H1 (cell line): ENCODE data around the gene HOMER2. TPM values are rescaled to one million over a fixed set of nuclear protein-coding genes. Genes with fewer than 3 reads are reported as not detected.

Experiments used
- CTCF ChIA-PET: fragments of 300-600 bp; sonication (Branson Sonifier 250); formaldehyde crosslinking; loops from one replicate; lab custom pipeline; 2021; ENCODE audit not compliant: partially characterized antibody; lab: Charles Lee
- POLR2A ChIA-PET: fragments of 300-600 bp; sonication (Branson Sonifier 250); formaldehyde crosslinking; loops from one replicate; lab custom pipeline; 2021; ENCODE audit warnings: inconsistent platforms; ENCODE audit not compliant: partially characterized antibody; lab: Charles Lee
- DNase-seq, 2 experiments: peaks; one replicate each; pipeline versions ENCODE4 v3.0.0 to v3.0.0-alpha.2; 2010 to 2022; ENCODE audit warnings: low spot score in 2 of 2, low read depth in 1 of 2, mixed read lengths in 1 of 2
- FAIRE-seq: peaks from 2 replicates; lab custom pipeline; 2011; peaks lifted over from hg19 to GRCh38; lab: Jason Lieb, UNC
- H2AFZ ChIP-seq: 2 replicates; pipeline ENCODE4 v1.8.1; 2012; ENCODE audit warnings: low read length, inconsistent platforms
- H2AK5ac ChIP-seq: 2 replicates; pipeline ENCODE4 v1.6.1; 2013; ENCODE audit warnings: low read depth, low read length
- H2BK120ac ChIP-seq: replicated peaks from 2 replicates; pipeline ENCODE3; 2013; ENCODE audit warnings: low read depth, low read length, inconsistent platforms
- H2BK12ac ChIP-seq: 2 replicates; pipeline ENCODE4 v1.6.1; 2013; ENCODE audit warnings: low read depth, low read length
- H2BK15ac ChIP-seq: 2 replicates; pipeline ENCODE4 v1.6.1; 2013; ENCODE audit warnings: low read length
- H2BK20ac ChIP-seq: 2 replicates; pipeline ENCODE4 v1.6.1; 2013; ENCODE audit warnings: low read length
- H2BK5ac ChIP-seq: 2 replicates; pipeline ENCODE4 v1.6.1; 2013; ENCODE audit warnings: low read depth, low read length
- H3K14ac ChIP-seq: 2 replicates; pipeline ENCODE4 v1.6.1; 2013; ENCODE audit warnings: inconsistent platforms; ENCODE audit not compliant: insufficient read length
- H3K18ac ChIP-seq: 2 replicates; pipeline ENCODE4 v1.6.1; 2013; ENCODE audit warnings: low read length; ENCODE audit errors: extremely low read depth
- H3K23ac ChIP-seq: 2 replicates; pipeline ENCODE4 v1.6.1; 2013; ENCODE audit warnings: inconsistent platforms; ENCODE audit not compliant: insufficient read length
- H3K23me2 ChIP-seq: 2 replicates; pipeline ENCODE4 v1.6.1; 2013; ENCODE audit warnings: low read depth, low read length
- H3K27ac ChIP-seq: 2 replicates; pipeline ENCODE4 v1.6.1; 2011; ENCODE audit warnings: low read depth, low read length, inconsistent platforms
- H3K27me3 ChIP-seq, 4 experiments: replicated peaks in 1 of 4; 1 replicate in 1 of 4; 2 replicates in 3 of 4; pipeline versions ENCODE4 v1.6.1 to v1.8.1; 2011 to 2013; ENCODE audit warnings: low read length in 3 of 4, mild to moderate bottlenecking in 3 of 4, inconsistent platforms in 2 of 4, mixed read lengths in 2 of 4, moderate library complexity in 1 of 4; ENCODE audit not compliant: control insufficient read depth in 3 of 4, insufficient read depth in 3 of 4; ENCODE audit errors: extremely low read depth in 1 of 4
- H3K36me3 ChIP-seq, 4 experiments: 2 replicates each; pipeline versions ENCODE4 v1.6.1 to v1.8.1; 2011 to 2013; ENCODE audit warnings: mild to moderate bottlenecking in 4 of 4, low read length in 3 of 4, moderate library complexity in 2 of 4, control low read depth in 1 of 4, inconsistent platforms in 1 of 4; ENCODE audit not compliant: insufficient read depth in 4 of 4, control insufficient read depth in 2 of 4
- H3K4ac ChIP-seq: replicated peaks from 2 replicates; pipeline ENCODE3; 2013; ENCODE audit warnings: low read length, low read depth, mixed read lengths, inconsistent platforms; ENCODE audit not compliant: insufficient read length
- H3K4me1 ChIP-seq, 4 experiments: replicated peaks in 1 of 4; 1 replicate in 1 of 4; 2 replicates in 3 of 4; pipeline versions ENCODE4 v1.6.1 to v1.8.1; 2011 to 2013; ENCODE audit warnings: low read length in 3 of 4, inconsistent platforms in 2 of 4, mixed read lengths in 1 of 4; ENCODE audit not compliant: insufficient read depth in 4 of 4, control insufficient read depth in 3 of 4
- H3K4me2 ChIP-seq, 2 experiments: 2 replicates each; pipeline versions ENCODE4 v1.6.1 to v1.8.1; 2011 to 2013; ENCODE audit warnings: low read depth in 2 of 2, low read length in 2 of 2, control low read depth in 1 of 2, inconsistent platforms in 1 of 2, mild to moderate bottlenecking in 1 of 2; ENCODE audit not compliant: insufficient read depth in 1 of 2
- H3K4me3 ChIP-seq, 4 experiments: fragments of 200-600, 300-600 bp in 1 of 4; sonication (generic), shearing (Covaris generic), sonication (Bioruptor Twin) in 1 of 4; 2 replicates each; pipeline versions ENCODE4 v1.5.1 to v1.8.1; 2011 to 2016; ENCODE audit warnings: low read length in 4 of 4, low read depth in 3 of 4, control low read depth in 2 of 4, inconsistent platforms in 2 of 4, mild to moderate bottlenecking in 2 of 4, mixed read lengths in 1 of 4, moderate library complexity in 1 of 4; ENCODE audit not compliant: insufficient read depth in 2 of 4; ENCODE audit errors: extremely low read depth in 1 of 4
- H3K56ac ChIP-seq: replicated peaks from 2 replicates; pipeline ENCODE3; 2013; ENCODE audit warnings: low read depth, mild to moderate bottlenecking, mixed read lengths, low read length, inconsistent platforms; ENCODE audit not compliant: insufficient read length
- H3K79me1 ChIP-seq: 2 replicates; pipeline ENCODE4 v1.6.1; 2013; ENCODE audit warnings: low read depth, low read length, control low read depth
- H3K79me2 ChIP-seq, 2 experiments: 2 replicates each; pipeline versions ENCODE4 v1.6.1 to v1.8.1; 2012 to 2013; ENCODE audit warnings: low read length in 2 of 2, mild to moderate bottlenecking in 2 of 2, inconsistent platforms in 1 of 2; ENCODE audit not compliant: insufficient read depth in 2 of 2, control insufficient read depth in 1 of 2
- H3K9ac ChIP-seq, 4 experiments: replicated peaks in 1 of 4; 1 replicate in 1 of 4; 2 replicates in 3 of 4; pipeline versions ENCODE4 v1.6.1 to v1.8.1; 2011 to 2013; ENCODE audit warnings: low read depth in 3 of 4, low read length in 3 of 4, control low read depth in 2 of 4, mild to moderate bottlenecking in 2 of 4, moderate library complexity in 2 of 4, inconsistent platforms in 1 of 4; ENCODE audit errors: extremely low read depth in 1 of 4
- H3K9me3 ChIP-seq, 2 experiments: 2 replicates each; pipeline versions ENCODE4 v1.6.1 to v1.8.1; 2012 to 2013; ENCODE audit warnings: mild to moderate bottlenecking in 2 of 2, moderate library complexity in 2 of 2, control low read depth in 1 of 2, inconsistent platforms in 1 of 2, low read depth in 1 of 2, low read length in 1 of 2, mixed read lengths in 1 of 2; ENCODE audit not compliant: insufficient read depth in 2 of 2
- H4K20me1 ChIP-seq, 2 experiments: replicated peaks in 1 of 2; 2 replicates each; pipeline versions ENCODE3 to v1.8.1; 2011 to 2013; ENCODE audit warnings: inconsistent platforms in 2 of 2, low read length in 2 of 2, mild to moderate bottlenecking in 1 of 2; ENCODE audit not compliant: insufficient read depth in 2 of 2, control insufficient read depth in 1 of 2
- H4K5ac ChIP-seq: 2 replicates; pipeline ENCODE4 v1.6.1; 2013; ENCODE audit warnings: low read length, low read depth, mixed read lengths, inconsistent platforms; ENCODE audit not compliant: insufficient read length
- H4K8ac ChIP-seq: 2 replicates; pipeline ENCODE4 v1.8.0; 2013; ENCODE audit warnings: mild to moderate bottlenecking, moderate library complexity, low read length, inconsistent platforms; ENCODE audit not compliant: insufficient read depth; ENCODE audit errors: extremely low read depth
- H4K91ac ChIP-seq: replicated peaks from 2 replicates; pipeline ENCODE3; 2013; ENCODE audit warnings: low read length, mixed read lengths, inconsistent platforms; ENCODE audit not compliant: insufficient read length
- BCL11A ChIP-seq, 2 experiments: IDR thresholded peaks; one replicate each; pipeline ENCODE4 v1.6.1; 2011; ENCODE audit warnings: low read depth in 2 of 2, low read length in 2 of 2, mild to moderate bottlenecking in 2 of 2
- CBX5 ChIP-seq: fragments of 300-800, 300-1000 bp; sonication (generic); IDR thresholded peaks from 2 replicates; pipeline ENCODE4 v1.7.1; 2016; ENCODE audit warnings: antibody characterized with exemption, low read length, low read depth
- CTCF ChIP-seq, 3 experiments: IDR thresholded peaks; 1 replicate in 2 of 3; 2 replicates in 1 of 3; pipeline versions ENCODE4 v1.5.1 to v1.6.1; 2011; ENCODE audit warnings: low read length in 3 of 3, mild to moderate bottlenecking in 3 of 3, inconsistent platforms in 2 of 3, low read depth in 1 of 3, moderate library complexity in 1 of 3; ENCODE audit not compliant: insufficient read depth in 1 of 3; ENCODE audit errors: control extremely low read depth in 1 of 3
- EP300 ChIP-seq, 2 experiments: IDR thresholded peaks; 1 replicate in 1 of 2; 2 replicates in 1 of 2; pipeline ENCODE4 v1.6.1; 2011 to 2012; ENCODE audit warnings: low read depth in 2 of 2, low read length in 2 of 2, mild to moderate bottlenecking in 2 of 2, borderline replicate concordance in 1 of 2, inconsistent platforms in 1 of 2, moderate library complexity in 1 of 2
- KDM5A ChIP-seq: fragments of 200-600 bp; IDR thresholded peaks from 2 replicates; pipeline ENCODE4 v1.7.1; 2012; ENCODE audit warnings: mild to moderate bottlenecking, low read length, inconsistent platforms, mixed read lengths
- PHF8 ChIP-seq: fragments of 200-600 bp; sonication (generic); conservative IDR thresholded peaks from 2 replicates; pipeline ENCODE4 v1.7.1; 2012; ENCODE audit warnings: low read depth, mild to moderate bottlenecking, inconsistent platforms, low read length, moderate library complexity
- POLR2AphosphoS5 ChIP-seq: IDR thresholded peaks from 2 replicates; pipeline ENCODE4 v1.6.1; 2011; ENCODE audit warnings: low read depth, low read length
- RAD21 ChIP-seq, 2 experiments: IDR thresholded peaks in 1 of 2; conservative IDR thresholded peaks in 1 of 2; 2 replicates each; pipeline ENCODE4 v1.6.1; 2011; ENCODE audit warnings: low read depth in 2 of 2, low read length in 2 of 2, improper control_type of control experiment in 1 of 2, inconsistent platforms in 1 of 2, mild to moderate bottlenecking in 1 of 2, moderate library complexity in 1 of 2
- RFX5 ChIP-seq: IDR thresholded peaks from 2 replicates; pipeline ENCODE4 v1.6.1; 2011; ENCODE audit warnings: low read depth, low read length, improper control_type of control experiment, borderline replicate concordance
- WGBS, 2 experiments: shearing (Covaris generic) in 1 of 2; methylation state at CpG; one replicate each; pipeline versions ENCODE4 v1.1.6 to v1.1.7; 2013 to 2015; ENCODE audit warnings: low lambda C conversion rate in 2 of 2, mixed read lengths in 2 of 2, inconsistent platforms in 1 of 2, low coverage in 1 of 2, missing lambda C conversion rate in 1 of 2; ENCODE audit not compliant: insufficient replicate concordance in 2 of 2, insufficient coverage in 1 of 2, insufficient read length in 1 of 2; ENCODE audit errors: extremely low coverage in 1 of 2, missing lambda C conversion rate in 1 of 2; 5-methylcytosine and 5-hydroxymethylcytosine counted together
- polyA plus RNA-seq, 7 experiments: library from polyadenylated mRNA; depleted of rRNA in 3 of 7; stranded (reverse) in 5 of 7; unstranded in 2 of 7; fragments of >200 nt in 5 of 7; fragments of 200-250 nt in 2 of 7; gene quantifications; 1 replicate in 5 of 7; 2 replicates in 1 of 7; 4 replicates in 1 of 7; pipeline versions ENCODE4 v1.2.1 to v1.2.3, GENCODE V29; 2011 to 2013; ENCODE audit warnings: missing spikeins in 2 of 7, mixed read lengths in 2 of 7
- total RNA-seq: library from RNA; stranded (reverse); fragmentation: NEBNext Ultra II Directional; extraction: Animal tissue kit (Norgen Biotek cat#: 25700); gene quantifications from 2 replicates; pipeline ENCODE4 v1.2.1, GENCODE V29; 2021

The HOMER2 gene
- total and polyA plus RNA-seq, 2 of the 8 experiments (the other 6 are each of a cell fraction or from before 2014, with no cell fraction given), result 12.5 to 27.6 TPM

GRCh38 chr15:82848241-82848993, 104.1 kb downstream of the HOMER2 start:
- Histone ChIP-seq H3K4me3 (no peak overlapping the region), H2BK120ac (no peak overlapping the region), H2BK5ac (no peak overlapping the region), H2BK15ac (no peak overlapping the region), H3K23me2 (no peaks in the 10 kb centered on the region; the same call in 1 of the 2 replicates), H3K27me3 (no peaks in the 10 kb centered on the region), H2AK5ac (no peak overlapping the region), H4K91ac (no peak overlapping the region), H3K27ac (no peak overlapping the region), H3K23ac (no peak overlapping the region), H3K14ac (no peak overlapping the region), H2AFZ (no peak overlapping the region), H3K9ac (no peak overlapping the region), H3K4me1 (peaks cover 0 to 7% (median 3%) of the 10 kb centered on the region in 4 experiments; a peak in 5 of 7 replicates), H3K79me2 (no peaks in the 10 kb centered on the region), H3K79me1 (no peaks in the 10 kb centered on the region), H2BK20ac (no peak overlapping the region), H3K4me2 (no peak overlapping the region), H3K4ac (no peak overlapping the region), H2BK12ac (no peak overlapping the region), H3K56ac (no peak overlapping the region), H3K9me3 (no peaks in the 10 kb centered on the region), H4K8ac (no peak overlapping the region), H4K5ac (no peak overlapping the region), H3K18ac (no peak overlapping the region), H3K36me3 (no peaks in the 10 kb centered on the region), H4K20me1 (no peaks in the 10 kb centered on the region)
- peak in 1 of 2 experiments; percentile 23 for DNase-seq
- POLR2A ChIA-PET, result no interaction called here
- CTCF ChIA-PET, result interaction anchor here (0.6 to 4.1 kb wide), 18 partner anchors 8 to 281 kb away, joined by 3 to 27 read pairs (median 4); partner anchors contain the start of gene C15orf40
- WGBS, 2 experiments, result 90% methylated on average over 8 of the region's 9 CpGs; no CpG with 5 or more reads in 1 of the 2 experiments
- FAIRE-seq, result no peak
- TF ChIP-seq KDM5A, result no peak
- no peak for TF ChIP-seq CBX5
- TF ChIP-seq RFX5, result no peak
- no peak for TF ChIP-seq EP300 (IDR thresholded peaks at IDR 0.05; ENCODE audit: borderline replicate concordance in 1 of 2, low read depth in 2 of 2, low read length in 2 of 2)
- TF ChIP-seq RAD21 (IDR thresholded peaks at IDR 0.05 in 1 of 2, conservative IDR thresholded peaks at IDR 0.05 in 1 of 2; ENCODE audit: low read depth in 2 of 2, low read length in 2 of 2), result no peak
- TF ChIP-seq PHF8, result no peak
- TF ChIP-seq POLR2AphosphoS5, result no peak
- no peak for TF ChIP-seq BCL11A (IDR thresholded peaks at IDR 0.05; ENCODE audit: low read depth in 2 of 2, low read length in 2 of 2)
- TF ChIP-seq CTCF (IDR thresholded peaks at IDR 0.05; ENCODE audit: control extremely low read depth in 1 of 3, insufficient read depth in 1 of 3, low read depth in 1 of 3, low read length in 3 of 3), result no peak
